ENCODE data around the gene NPTN. TPM values are rescaled to one million over a fixed set of nuclear protein-coding genes. Genes with fewer than 3 reads are reported as not detected.

The NPTN gene
- total and polyA plus RNA-seq, 9 of the 15 experiments (the other 6 are each of a cell fraction or from before 2014, with no cell fraction given): 9.6 to 48.5 (median 21.7) TPM

DNA sequence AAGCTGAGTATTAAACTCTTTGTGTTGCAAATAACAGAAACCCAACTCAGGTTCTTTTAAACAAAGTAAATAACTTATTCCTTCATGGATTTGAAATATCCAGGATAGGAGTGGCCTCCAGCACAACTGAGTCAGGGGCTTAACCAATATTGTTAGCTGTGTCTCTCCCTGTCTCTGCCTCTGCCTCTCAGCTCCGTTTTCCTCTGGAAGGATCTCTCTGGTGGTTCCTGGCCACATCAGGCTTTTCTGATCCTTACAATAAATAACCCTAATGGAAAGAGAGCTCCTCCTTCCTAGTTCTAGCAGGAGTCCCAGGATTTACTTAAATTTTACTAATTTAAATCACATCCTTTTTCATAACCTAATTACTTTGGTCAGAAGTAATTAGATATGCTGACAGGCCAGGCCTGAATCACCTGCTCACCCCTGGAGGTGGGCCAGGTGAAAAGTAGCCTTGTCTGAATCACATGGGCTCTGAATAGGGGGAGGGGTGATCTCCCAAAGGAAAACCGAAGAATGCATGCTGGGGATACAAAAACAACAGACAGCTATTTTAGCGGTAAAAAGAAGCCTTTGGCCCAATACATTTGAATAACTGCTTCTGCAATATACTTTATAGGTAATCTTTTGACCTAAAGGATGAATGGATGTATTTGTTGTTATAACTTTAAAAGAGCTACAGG, 114.9 kb downstream of the NPTN start:
- ATAC-seq: no peak
- 4% methylated on average over 3 of the region's 3 CpGs for WGBS (ENCODE audit: insufficient coverage, low coverage, missing lambda C conversion rate)
- intact Hi-C loops (cut with micrococcal nuclease): no loop called here
- POLR2A ChIA-PET: no interaction called here
- DNase-seq (ENCODE audit: extremely low read depth in 1 of 4, low spot score in 3 of 4): no peak
- H3K9me3 ChIP-seq (replicated peaks; ENCODE audit: control insufficient read depth, insufficient read depth, low read depth, low read length): no peaks in the 10 kb centered on the region; the same call in 1 of the 2 replicates
- no peaks in the 10 kb centered on the region for H3K79me2 ChIP-seq (ENCODE audit: control insufficient read depth, insufficient read depth, low read length)
- no peak for TF ChIP-seq ZNF589 (CRISPR knock-in tag; IDR thresholded peaks at IDR 0.05; ENCODE audit: low read depth)
- no peaks in the 10 kb centered on the region for H3K27me3 ChIP-seq (ENCODE audit: control insufficient read depth in 2 of 2, insufficient read depth in 2 of 2, low read length in 2 of 2)
- BruUV-seq (replicated peaks): no TSS peak
- no peaks in the 10 kb centered on the region for H4K20me1 ChIP-seq (replicated peaks; ENCODE audit: control insufficient read depth, insufficient read depth, low read length)
- in situ Hi-C loops (cut with MboI): no loop called here
- H3K4me2 ChIP-seq (ENCODE audit: insufficient read depth, low read length): no peak overlapping the region
- no peaks in the 10 kb centered on the region for H3K36me3 ChIP-seq (ENCODE audit: control insufficient read depth, insufficient read depth, low read length)
- H3K9me1 ChIP-seq (ENCODE audit: control insufficient read depth, insufficient read depth, low read length): no peaks in the 10 kb centered on the region
- H2AFZ ChIP-seq (ENCODE audit: low read depth, low read length): no peak overlapping the region
- CTCF ChIA-PET (ENCODE audit: low intra/inter-chr PET ratio): no interaction called here
- peaks cover 0 to 3% of the 10 kb centered on the region in 2 experiments; a peak in 1 of 5 replicates for H3K4me1 ChIP-seq (replicated peaks in 1 of 2; ENCODE audit: control insufficient read depth in 2 of 2, insufficient read depth in 2 of 2, low read length in 2 of 2)
- FAIRE-seq: no peak
- no peak overlapping the region for H3K4me3 ChIP-seq
- H3K27ac ChIP-seq (ENCODE audit: extremely low read depth, low read depth, low read length): no peak overlapping the region
- H3K9ac ChIP-seq (ENCODE audit: insufficient read depth in 1 of 2, low read depth in 2 of 2, low read length in 2 of 2): no peak overlapping the region

DNA sequence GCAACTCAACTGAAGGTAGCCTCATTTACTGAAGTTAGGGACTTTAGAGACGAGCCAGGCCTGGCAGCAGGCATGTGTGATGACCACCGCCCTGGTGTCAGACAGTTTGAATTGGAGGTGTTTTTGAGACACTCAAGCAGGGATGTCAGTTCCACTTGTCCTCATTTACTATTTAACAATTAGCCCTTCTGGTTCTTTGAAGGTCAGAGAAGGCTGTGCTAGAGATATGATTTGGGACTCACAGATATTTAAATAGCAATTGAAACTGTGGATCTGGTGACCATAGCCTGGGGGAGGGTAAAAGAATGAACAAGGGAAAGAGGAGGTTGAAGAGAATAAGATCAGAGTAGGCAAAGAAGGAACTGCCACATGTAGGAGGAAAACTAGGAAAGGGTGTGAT, 115.6 kb downstream of the NPTN start:
- H4K20me1 ChIP-seq (replicated peaks; ENCODE audit: control insufficient read depth, insufficient read depth, low read length): no peaks in the 10 kb centered on the region
- H3K27ac ChIP-seq (ENCODE audit: extremely low read depth, low read depth, low read length): no peak overlapping the region
- TF ChIP-seq SMAD1 (IDR thresholded peaks at IDR 0.05; ENCODE audit: low read depth, low read length, partially characterized antibody): no peak
- no peak for TF ChIP-seq CBFB (CRISPR knock-in tag; IDR thresholded peaks at IDR 0.05)
- TF ChIP-seq SNRNP70 (optimal IDR thresholded peaks at IDR 0.05; ENCODE audit: low read depth, low read length): no peak
- no peak for TF ChIP-seq ZNF436 (CRISPR knock-in tag; IDR thresholded peaks at IDR 0.05)
- TF ChIP-seq KDM4B (IDR thresholded peaks at IDR 0.05; ENCODE audit: borderline replicate concordance in 2 of 2, low read depth in 1 of 2): no peak
- TF ChIP-seq CSDE1 (IDR thresholded peaks at IDR 0.05): no peak
- in situ Hi-C loops (cut with MboI) (no loop called here), intact Hi-C loops (cut with micrococcal nuclease) (no loop called here)
- no peak overlapping the region for H2AFZ ChIP-seq (ENCODE audit: low read depth, low read length)
- FAIRE-seq: no peak
- no peaks in the 10 kb centered on the region for H3K9me1 ChIP-seq (ENCODE audit: control insufficient read depth, insufficient read depth, low read length)
- H3K4me1 ChIP-seq (replicated peaks in 1 of 2; ENCODE audit: control insufficient read depth in 2 of 2, insufficient read depth in 2 of 2, low read length in 2 of 2): peaks cover 0 to 3% of the 10 kb centered on the region in 2 experiments; a peak in 1 of 5 replicates
- no peaks in the 10 kb centered on the region; the same call in 1 of the 2 replicates for H3K9me3 ChIP-seq (replicated peaks; ENCODE audit: control insufficient read depth, insufficient read depth, low read depth, low read length)
- H3K4me3 ChIP-seq: no peak overlapping the region
- no peaks in the 10 kb centered on the region for H3K79me2 ChIP-seq (ENCODE audit: control insufficient read depth, insufficient read depth, low read length)
- no peak overlapping the region for H3K9ac ChIP-seq (ENCODE audit: insufficient read depth in 1 of 2, low read depth in 2 of 2, low read length in 2 of 2)
- no peak overlapping the region for H3K4me2 ChIP-seq (ENCODE audit: insufficient read depth, low read length)
- no peaks in the 10 kb centered on the region for H3K27me3 ChIP-seq (ENCODE audit: control insufficient read depth in 2 of 2, insufficient read depth in 2 of 2, low read length in 2 of 2)
- WGBS (ENCODE audit: insufficient coverage, low coverage, missing lambda C conversion rate): 3% methylated on average over 2 of the region's 2 CpGs
- CTCF ChIA-PET (ENCODE audit: low intra/inter-chr PET ratio): no interaction called here
- no peak for ATAC-seq
- DNase-seq (ENCODE audit: extremely low read depth in 1 of 4, low spot score in 3 of 4): no peak
- no peaks in the 10 kb centered on the region for H3K36me3 ChIP-seq (ENCODE audit: control insufficient read depth, insufficient read depth, low read length)
- POLR2A ChIA-PET: no interaction called here
- BruUV-seq (replicated peaks): no TSS peak
